Ishikawa (cell line): ENCODE results near the gene FAM98B.

Source experiments
- CEBPB ChIP-seq: IDR thresholded peaks from 2 replicates; pipeline ENCODE4 v1.6.1; 2012
- CREB1 ChIP-seq: IDR thresholded peaks from 2 replicates; pipeline ENCODE4 v1.6.1; 2012; ENCODE audit warnings: low read depth
- EP300 ChIP-seq: IDR thresholded peaks from 2 replicates; pipeline ENCODE4 v1.6.1; 2012; ENCODE audit warnings: borderline replicate concordance
- MAX ChIP-seq: IDR thresholded peaks from 2 replicates; pipeline ENCODE4 v1.6.1; 2012
- NFIC ChIP-seq: IDR thresholded peaks from 2 replicates; pipeline ENCODE4 v1.6.1; 2012
- RAD21 ChIP-seq: IDR thresholded peaks from 2 replicates; pipeline ENCODE4 v1.6.1; 2012; ENCODE audit warnings: low read depth
- REST ChIP-seq: IDR thresholded peaks from 2 replicates; pipeline ENCODE4 v1.6.1; 2012; ENCODE audit warnings: low read depth, mild to moderate bottlenecking
- TAF1 ChIP-seq: IDR thresholded peaks from 2 replicates; pipeline ENCODE4 v1.6.1; 2012; ENCODE audit warnings: low read depth, mild to moderate bottlenecking
- TCF12 ChIP-seq: IDR thresholded peaks from 2 replicates; pipeline ENCODE4 v1.6.1; 2012; ENCODE audit warnings: low read depth
- TEAD4 ChIP-seq: IDR thresholded peaks from 2 replicates; pipeline ENCODE4 v1.6.1; 2012
- USF1 ChIP-seq: IDR thresholded peaks from 2 replicates; pipeline ENCODE4 v1.6.1; 2012
- YY1 ChIP-seq: IDR thresholded peaks from 2 replicates; pipeline ENCODE4 v1.6.1; 2012; ENCODE audit warnings: low read depth
- ZBTB7A ChIP-seq: IDR thresholded peaks from 2 replicates; pipeline ENCODE4 v1.6.1; 2012; ENCODE audit warnings: low read depth

GRCh38 chr15:38526158-38526557 is 72.2 kb downstream of the FAM98B start:
- TF ChIP-seq EP300 (no peak), NFIC (no peak), CREB1 (no peak), TEAD4 (no peak), RAD21 (no peak), MAX (no peak), REST (no peak), YY1 (no peak), TAF1 (no peak), CEBPB (no peak), TCF12 (no peak), USF1 (no peak), ZBTB7A (no peak)
